Dendritic cell treated with granulocyte-macrophage colony-stimulating factor and Interleukin-4, amounts not matched to agents 40 ng/mL and 50 ng/mL, for 4 days (primary cell): Measurements from ENCODE around the gene SHISA9.

Experiments used
- H3K27ac Mint-ChIP-seq: one replicate; pipeline ENCODE4 v1.8.0; 2022; ENCODE audit warnings: mild to moderate bottlenecking, mixed read lengths
- H3K27me3 Mint-ChIP-seq: one replicate; pipeline ENCODE4 v1.8.0; 2022; ENCODE audit warnings: mild to moderate bottlenecking, mixed read lengths
- H3K36me3 Mint-ChIP-seq: one replicate; pipeline ENCODE4 v1.8.0; 2022; ENCODE audit warnings: low read depth, mixed read lengths
- H3K4me1 Mint-ChIP-seq: one replicate; pipeline ENCODE4 v1.8.0; 2022; ENCODE audit warnings: low read depth, mixed read lengths
- H3K4me3 Mint-ChIP-seq: one replicate; pipeline ENCODE4 v1.8.0; 2022; ENCODE audit warnings: mild to moderate bottlenecking, moderate library complexity, mixed read lengths
- H3K9me3 Mint-ChIP-seq: one replicate; pipeline ENCODE4 v1.8.0; 2022; ENCODE audit warnings: mixed read lengths
- intact Hi-C: fragments of 100-400 bp; cut with micrococcal nuclease; formaldehyde crosslinking; loops from one replicate; pipeline ENCODE4 v1.15.0; 2022

SHISA9 gene

DNA sequence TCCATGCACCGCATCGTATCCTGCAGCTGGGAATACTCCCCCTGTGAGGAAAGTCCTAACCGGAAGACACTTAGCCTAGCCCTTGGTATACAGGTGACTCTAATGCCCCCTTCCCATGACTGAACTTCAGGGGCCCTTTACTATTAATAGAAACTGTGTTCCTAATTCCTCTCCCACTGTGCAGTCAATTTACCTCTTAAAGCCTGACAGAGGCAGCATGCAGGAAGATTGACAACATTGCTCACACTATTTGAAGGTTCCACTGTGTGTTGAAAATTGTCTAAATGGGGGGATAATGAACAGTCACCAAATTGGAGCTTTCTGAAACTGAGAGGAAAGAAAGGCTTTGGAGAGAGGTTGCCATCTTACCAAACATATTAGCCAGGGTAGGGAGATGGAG, 222.6 kb downstream of the SHISA9 start:
- H3K27ac Mint-ChIP-seq, result no peak overlapping the region
- H3K4me3 Mint-ChIP-seq, result no peak overlapping the region
- H3K4me1 Mint-ChIP-seq, result no peaks in the 10 kb centered on the region
- no peaks in the 10 kb centered on the region for H3K36me3 Mint-ChIP-seq
- peaks cover 14% of the 10 kb centered on the region for H3K9me3 Mint-ChIP-seq
- no peaks in the 10 kb centered on the region for H3K27me3 Mint-ChIP-seq
- intact Hi-C loops, result no loop called here

GRCh38 chr16:13127144-13127543, 225.7 kb downstream of the SHISA9 start:
- Mint-ChIP-seq H3K4me3 (no peak overlapping the region), H3K27ac (no peak overlapping the region), H3K4me1 (no peaks in the 10 kb centered on the region), H3K36me3 (no peaks in the 10 kb centered on the region), H3K9me3 (peaks cover 14% of the 10 kb centered on the region), H3K27me3 (no peaks in the 10 kb centered on the region)
- intact Hi-C loops, result no loop called here

DNA sequence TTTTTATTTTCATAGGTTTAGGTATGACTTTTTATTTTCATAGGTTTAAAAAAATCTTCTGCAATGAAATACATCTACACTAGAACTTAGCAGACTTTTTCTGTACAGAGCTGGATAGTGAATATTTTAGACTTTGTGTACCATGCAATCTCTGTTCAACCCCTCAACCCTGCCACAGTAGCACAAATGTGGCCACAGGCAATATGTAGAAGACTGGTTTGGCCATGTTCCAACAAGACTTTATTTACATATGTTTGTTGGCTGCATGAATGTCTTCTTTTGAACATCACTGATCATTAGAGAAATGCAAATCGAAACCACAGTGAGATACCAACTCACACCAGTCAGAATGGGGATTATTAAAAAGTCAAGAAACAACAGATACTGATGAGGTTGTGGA, 229.2 kb downstream of the SHISA9 start:
- H3K4me1 Mint-ChIP-seq, result no peaks in the 10 kb centered on the region
- H3K27ac Mint-ChIP-seq, result no peak overlapping the region
- intact Hi-C loops, result no loop called here
- no peaks in the 10 kb centered on the region for H3K27me3 Mint-ChIP-seq
- H3K4me3 Mint-ChIP-seq, result no peak overlapping the region
- no peaks in the 10 kb centered on the region for H3K36me3 Mint-ChIP-seq
- H3K9me3 Mint-ChIP-seq, result peaks cover 27% of the 10 kb centered on the region

DNA sequence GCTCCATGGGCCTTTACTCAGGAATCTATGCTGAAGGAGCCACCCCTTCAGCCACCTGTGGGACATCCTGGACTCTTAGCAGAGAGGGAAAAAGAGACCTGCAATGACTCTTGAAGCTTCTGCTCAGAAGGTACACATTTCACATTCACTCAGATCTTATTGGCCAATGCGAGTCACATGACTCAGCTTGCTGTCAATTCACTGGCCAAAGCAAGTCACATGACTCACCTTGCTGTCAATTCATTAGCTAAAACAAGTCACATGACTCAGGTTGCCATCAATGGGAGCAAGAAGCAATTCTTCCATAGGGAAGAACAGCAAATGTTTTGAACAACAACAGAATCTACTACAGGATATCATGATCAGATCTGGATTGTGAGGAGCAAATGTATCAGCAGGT, 233.4 kb downstream of the SHISA9 start:
- no peaks in the 10 kb centered on the region for H3K4me1 Mint-ChIP-seq
- no peak overlapping the region for H3K27ac Mint-ChIP-seq
- no peak overlapping the region for H3K4me3 Mint-ChIP-seq
- peaks cover 24% of the 10 kb centered on the region for H3K9me3 Mint-ChIP-seq
- no peaks in the 10 kb centered on the region for H3K27me3 Mint-ChIP-seq
- no peaks in the 10 kb centered on the region for H3K36me3 Mint-ChIP-seq
- intact Hi-C loops, result no loop called here

DNA sequence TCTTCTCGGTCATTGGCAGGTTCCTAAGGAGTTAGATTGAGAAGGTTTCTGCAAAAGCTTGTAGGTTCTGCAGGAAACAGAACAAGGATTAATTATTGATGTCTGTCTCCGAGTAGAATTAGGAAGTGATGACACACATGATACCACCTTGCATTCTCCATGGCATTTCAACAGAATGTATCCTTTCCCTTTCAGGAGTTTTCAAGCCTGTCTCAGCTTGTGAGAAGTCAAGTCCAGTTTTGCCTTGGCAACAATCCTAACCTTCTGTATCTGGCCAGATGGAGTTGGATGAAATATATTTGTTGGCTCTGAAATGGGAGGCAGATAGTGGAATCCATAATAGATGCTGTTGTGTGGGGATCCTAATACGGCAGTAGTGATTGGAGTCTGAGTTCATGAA, 235.5 kb downstream of the SHISA9 start:
- intact Hi-C loops, result no loop called here
- no peak overlapping the region for H3K27ac Mint-ChIP-seq
- H3K36me3 Mint-ChIP-seq, result no peaks in the 10 kb centered on the region
- H3K4me1 Mint-ChIP-seq, result no peaks in the 10 kb centered on the region
- H3K27me3 Mint-ChIP-seq, result no peaks in the 10 kb centered on the region
- H3K9me3 Mint-ChIP-seq, result peaks cover 24% of the 10 kb centered on the region
- H3K4me3 Mint-ChIP-seq, result no peak overlapping the region

GRCh38 chr16:13138528-13138927, 237.1 kb downstream of the SHISA9 start:
- no peak overlapping the region for H3K4me3 Mint-ChIP-seq
- peaks cover 24% of the 10 kb centered on the region for H3K9me3 Mint-ChIP-seq
- no peaks in the 10 kb centered on the region for H3K36me3 Mint-ChIP-seq
- intact Hi-C loops, result no loop called here
- no peaks in the 10 kb centered on the region for H3K27me3 Mint-ChIP-seq
- H3K4me1 Mint-ChIP-seq, result no peaks in the 10 kb centered on the region
- no peak overlapping the region for H3K27ac Mint-ChIP-seq

- H3K9me3 Mint-ChIP-seq, result peaks cover 19% of the 10 kb centered on the region
- no peaks in the 10 kb centered on the region for H3K36me3 Mint-ChIP-seq
- H3K4me1 Mint-ChIP-seq, result no peaks in the 10 kb centered on the region
- H3K27ac Mint-ChIP-seq, result no peak overlapping the region
- no peak overlapping the region for H3K4me3 Mint-ChIP-seq
- no peaks in the 10 kb centered on the region for H3K27me3 Mint-ChIP-seq
- intact Hi-C loops, result no loop called here
Measured at GRCh38 chr16:13139661-13140241, 238.4 kb downstream of the SHISA9 start.

- H3K4me3 Mint-ChIP-seq, result no peak overlapping the region
- H3K27me3 Mint-ChIP-seq, result no peaks in the 10 kb centered on the region
- H3K36me3 Mint-ChIP-seq, result no peaks in the 10 kb centered on the region
- H3K4me1 Mint-ChIP-seq, result no peaks in the 10 kb centered on the region
- intact Hi-C loops, result no loop called here
- H3K27ac Mint-ChIP-seq, result no peak overlapping the region
- H3K9me3 Mint-ChIP-seq, result peaks cover 12% of the 10 kb centered on the region
Measured at GRCh38 chr16:13143551-13143950, 242.2 kb downstream of the SHISA9 start.

- no peaks in the 10 kb centered on the region for H3K27me3 Mint-ChIP-seq
- H3K27ac Mint-ChIP-seq, result no peak overlapping the region
- H3K4me1 Mint-ChIP-seq, result no peaks in the 10 kb centered on the region
- H3K9me3 Mint-ChIP-seq, result no peaks in the 10 kb centered on the region
- intact Hi-C loops, result no loop called here
- H3K36me3 Mint-ChIP-seq, result no peaks in the 10 kb centered on the region
- no peak overlapping the region for H3K4me3 Mint-ChIP-seq
Measured at GRCh38 chr16:13146829-13147228, 245.4 kb downstream of the SHISA9 start.

DNA sequence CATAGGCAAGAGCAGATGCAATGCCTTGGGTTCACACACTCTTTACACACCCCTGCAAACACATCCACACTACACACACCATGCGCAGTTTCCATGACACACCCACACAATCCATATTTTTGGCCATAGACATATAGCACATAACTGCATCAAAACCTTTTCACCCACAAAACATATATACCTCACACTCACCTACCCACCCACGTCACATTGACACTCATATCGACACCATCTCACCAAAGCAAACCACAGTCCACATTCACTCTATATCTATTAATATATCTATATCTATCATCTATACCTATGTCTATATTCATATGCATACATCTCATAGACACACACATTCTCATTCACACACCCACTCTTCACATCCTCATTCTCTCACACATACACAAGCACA, 246.9 kb downstream of the SHISA9 start:
- Mint-ChIP-seq H3K27ac (no peak overlapping the region), H3K4me1 (no peaks in the 10 kb centered on the region), H3K9me3 (no peaks in the 10 kb centered on the region), H3K36me3 (no peaks in the 10 kb centered on the region), H3K27me3 (no peaks in the 10 kb centered on the region), H3K4me3 (no peak overlapping the region)
- intact Hi-C loops, result no loop called here

GRCh38 chr16:13148836-13149235, 247.4 kb downstream of the SHISA9 start:
- no peaks in the 10 kb centered on the region for H3K9me3 Mint-ChIP-seq

GRCh38 chr16:13150181-13150885, 248.9 kb downstream of the SHISA9 start:
- intact Hi-C loops, result no loop called here
- no peaks in the 10 kb centered on the region for H3K36me3 Mint-ChIP-seq
- no peaks in the 10 kb centered on the region for H3K4me1 Mint-ChIP-seq
- no peak overlapping the region for H3K4me3 Mint-ChIP-seq
- H3K9me3 Mint-ChIP-seq, result no peaks in the 10 kb centered on the region
- no peaks in the 10 kb centered on the region for H3K27me3 Mint-ChIP-seq
- no peak overlapping the region for H3K27ac Mint-ChIP-seq

More at GRCh38 chr16:13148836-13149235, 247.4 kb downstream of the SHISA9 start:
- no peaks in the 10 kb centered on the region for H3K4me1 Mint-ChIP-seq
- H3K27me3 Mint-ChIP-seq, result no peaks in the 10 kb centered on the region
- no peaks in the 10 kb centered on the region for H3K36me3 Mint-ChIP-seq
- no peak overlapping the region for H3K4me3 Mint-ChIP-seq
- no peak overlapping the region for H3K27ac Mint-ChIP-seq
- intact Hi-C loops, result no loop called here

DNA sequence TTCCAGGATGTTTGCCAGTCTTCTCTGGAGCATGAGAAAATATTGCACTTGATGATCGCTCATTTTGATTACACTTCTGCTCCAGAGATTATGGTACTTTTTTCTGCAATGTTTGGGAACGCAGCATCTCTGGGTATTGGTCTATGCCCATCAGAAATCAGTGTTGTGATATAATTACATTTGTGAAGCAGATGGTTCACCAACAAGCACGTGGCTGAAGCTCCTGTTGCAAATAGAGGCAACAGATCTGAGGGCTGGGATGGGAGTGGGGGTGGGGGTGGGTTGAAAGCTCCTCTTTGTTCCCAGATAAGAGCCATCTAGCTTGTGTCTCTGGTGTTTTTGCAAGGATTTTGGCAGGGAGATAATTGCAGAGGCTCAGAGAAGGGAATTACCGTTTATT, 252.3 kb downstream of the SHISA9 start:
- no peaks in the 10 kb centered on the region for H3K4me1 Mint-ChIP-seq
- H3K9me3 Mint-ChIP-seq, result no peaks in the 10 kb centered on the region
- H3K36me3 Mint-ChIP-seq, result no peaks in the 10 kb centered on the region
- H3K27me3 Mint-ChIP-seq, result no peaks in the 10 kb centered on the region
- H3K4me3 Mint-ChIP-seq, result no peak overlapping the region
- H3K27ac Mint-ChIP-seq, result no peak overlapping the region
- intact Hi-C loops, result no loop called here

- H3K27me3 Mint-ChIP-seq, result no peaks in the 10 kb centered on the region
- H3K27ac Mint-ChIP-seq, result no peak overlapping the region
- no peak overlapping the region for H3K4me3 Mint-ChIP-seq
- H3K9me3 Mint-ChIP-seq, result no peaks in the 10 kb centered on the region
- no peaks in the 10 kb centered on the region for H3K4me1 Mint-ChIP-seq
- no peaks in the 10 kb centered on the region for H3K36me3 Mint-ChIP-seq
- intact Hi-C loops, result no loop called here
Measured at GRCh38 chr16:13154799-13155198, 253.4 kb downstream of the SHISA9 start.

GRCh38 chr16:13155377-13155776, 254.0 kb downstream of the SHISA9 start:
- no peaks in the 10 kb centered on the region for H3K36me3 Mint-ChIP-seq
- intact Hi-C loops, result no loop called here

More at GRCh38 chr16:13155377-13155776, 254.0 kb downstream of the SHISA9 start:
- H3K27me3 Mint-ChIP-seq, result no peaks in the 10 kb centered on the region
- H3K4me3 Mint-ChIP-seq, result no peak overlapping the region
- no peaks in the 10 kb centered on the region for H3K9me3 Mint-ChIP-seq
- no peak overlapping the region for H3K27ac Mint-ChIP-seq
- H3K4me1 Mint-ChIP-seq, result no peaks in the 10 kb centered on the region
